Activated CD8-positive, alpha-beta T cell treated with anti-CD3 and anti-CD28 coated beads, Interleukin-2, amount 10 ng/mL, durations not matched to agents 7 days and 5 days (primary cell): Measurements from ENCODE around the gene RCN1. TPM values are rescaled to one million over a fixed set of nuclear protein-coding genes. Genes with fewer than 3 reads are reported as not detected.

ENCODE experiments used
- ATAC-seq: fragments of 150-1000 bp; cut with Tn5 transposase; one replicate; pipeline ENCODE4 v1.10.0; 2021; ENCODE audit warnings: moderate library complexity
- CTCF ChIA-PET: fragments of 350-600 bp; sonication (Branson Sonifier 250); formaldehyde crosslinking; loops from one replicate; lab custom pipeline; 2021; ENCODE audit warnings: antibody characterized with exemption; lab: Charles Lee
- POLR2A ChIA-PET: fragments of 350-600 bp; sonication (Branson Sonifier 250); formaldehyde crosslinking; loops from one replicate; lab custom pipeline; 2021; ENCODE audit warnings: antibody characterized with exemption; lab: Charles Lee
- DNase-seq: peaks from one replicate; pipeline ENCODE4 v3.0.0-alpha.2; 2020
- H3K27ac Mint-ChIP-seq: one replicate; pipeline ENCODE4 v1.8.0; 2021; ENCODE audit warnings: mild to moderate bottlenecking, mixed read lengths
- H3K27me3 Mint-ChIP-seq: one replicate; pipeline ENCODE4 v1.8.0; 2021; ENCODE audit warnings: low read depth, mixed read lengths
- H3K36me3 Mint-ChIP-seq: one replicate; pipeline ENCODE4 v1.8.0; 2021; ENCODE audit warnings: low read depth, mixed read lengths
- H3K4me1 Mint-ChIP-seq: one replicate; pipeline ENCODE4 v1.8.0; 2021; ENCODE audit warnings: low read depth, mixed read lengths
- H3K4me3 Mint-ChIP-seq: one replicate; pipeline ENCODE4 v1.8.0; 2021; ENCODE audit warnings: mild to moderate bottlenecking, mixed read lengths
- H3K9me3 Mint-ChIP-seq: one replicate; pipeline ENCODE4 v1.8.0; 2022; ENCODE audit warnings: mixed read lengths; ENCODE audit not compliant: insufficient read depth
- total RNA-seq, 2 experiments: library from RNA; stranded (reverse); gene quantifications; one replicate each; pipeline ENCODE4 v1.2.3, GENCODE V29; 2021

The RCN1 gene
- total RNA-seq, 2 experiments from 2014 or later = 14.6 to 19.1 TPM

- POLR2A ChIA-PET = no interaction called here
- ATAC-seq (no peak), DNase-seq (no peak)
- no peak overlapping the region for H3K27ac Mint-ChIP-seq
- no peaks in the 10 kb centered on the region for H3K36me3 Mint-ChIP-seq
- H3K4me3 Mint-ChIP-seq = no peak overlapping the region
- peaks cover 10% of the 10 kb centered on the region for H3K27me3 Mint-ChIP-seq
- H3K4me1 Mint-ChIP-seq = no peaks in the 10 kb centered on the region
- CTCF ChIA-PET = no interaction called here
- H3K9me3 Mint-ChIP-seq = no peaks in the 10 kb centered on the region
Observed at GRCh38 chr11:32148895-32149294, 58.0 kb downstream of the RCN1 start.

- Mint-ChIP-seq H3K27ac (no peak overlapping the region), H3K36me3 (no peaks in the 10 kb centered on the region), H3K9me3 (no peaks in the 10 kb centered on the region), H3K4me3 (no peak overlapping the region), H3K27me3 (peaks cover 10% of the 10 kb centered on the region), H3K4me1 (no peaks in the 10 kb centered on the region)
- DNase-seq = no peak
- ChIA-PET CTCF (no interaction called here), POLR2A (no interaction called here)
- ATAC-seq = no peak
Observed at GRCh38 chr11:32149748-32150147, 58.9 kb downstream of the RCN1 start.

GRCh38 chr11:32151027-32151426, 60.2 kb downstream of the RCN1 start:
- no peaks in the 10 kb centered on the region for H3K4me1 Mint-ChIP-seq
- ATAC-seq (no peak), DNase-seq (no peak)
- no peaks in the 10 kb centered on the region for H3K36me3 Mint-ChIP-seq
- H3K27me3 Mint-ChIP-seq = peaks cover 10% of the 10 kb centered on the region
- no peaks in the 10 kb centered on the region for H3K9me3 Mint-ChIP-seq
- ChIA-PET POLR2A (no interaction called here), CTCF (interaction anchor here (1.0 kb wide), 1 partner anchor 99 kb away, joined by 4 read pairs; no protein-coding TSS in a partner anchor)
- H3K27ac Mint-ChIP-seq = no peak overlapping the region
- no peak overlapping the region for H3K4me3 Mint-ChIP-seq

- H3K4me3 Mint-ChIP-seq = no peak overlapping the region
- CTCF ChIA-PET = interaction anchor here (2.4 kb wide), 1 partner anchor 100 kb away, joined by 8 read pairs; no protein-coding TSS in a partner anchor
Observed at GRCh38 chr11:32152216-32152615, 61.3 kb downstream of the RCN1 start.

GRCh38 chr11:32152821-32153220, 61.9 kb downstream of the RCN1 start:
- no peak overlapping the region for H3K4me3 Mint-ChIP-seq
- no peak for ATAC-seq
- POLR2A ChIA-PET = no interaction called here
- no peak for DNase-seq
- CTCF ChIA-PET = interaction anchor here (1.3 to 2.4 kb wide), 2 partner anchors 14 to 101 kb away, joined by 4 to 8 read pairs; no protein-coding TSS in a partner anchor
- H3K9me3 Mint-ChIP-seq = no peaks in the 10 kb centered on the region
- H3K27me3 Mint-ChIP-seq = peaks cover 8% of the 10 kb centered on the region
- no peaks in the 10 kb centered on the region for H3K36me3 Mint-ChIP-seq
- no peak overlapping the region for H3K27ac Mint-ChIP-seq
- H3K4me1 Mint-ChIP-seq = no peaks in the 10 kb centered on the region

More at GRCh38 chr11:32152216-32152615, 61.3 kb downstream of the RCN1 start:
- no peak for DNase-seq
- no peak for ATAC-seq
- no peaks in the 10 kb centered on the region for H3K9me3 Mint-ChIP-seq
- POLR2A ChIA-PET = no interaction called here
- no peaks in the 10 kb centered on the region for H3K36me3 Mint-ChIP-seq
- no peaks in the 10 kb centered on the region for H3K4me1 Mint-ChIP-seq
- peaks cover 8% of the 10 kb centered on the region for H3K27me3 Mint-ChIP-seq
- H3K27ac Mint-ChIP-seq = no peak overlapping the region

- no peak for DNase-seq
- no peaks in the 10 kb centered on the region for H3K4me1 Mint-ChIP-seq
Observed at GRCh38 chr11:32153747-32154146, 62.9 kb downstream of the RCN1 start.

GRCh38 chr11:32154275-32154674, 63.4 kb downstream of the RCN1 start:
- ATAC-seq (no peak), DNase-seq (no peak)
- H3K9me3 Mint-ChIP-seq = no peaks in the 10 kb centered on the region
- peaks cover 6% of the 10 kb centered on the region for H3K27me3 Mint-ChIP-seq
- POLR2A ChIA-PET = no interaction called here
- no peak overlapping the region for H3K4me3 Mint-ChIP-seq
- H3K4me1 Mint-ChIP-seq = no peaks in the 10 kb centered on the region
- H3K27ac Mint-ChIP-seq = no peak overlapping the region
- CTCF ChIA-PET = interaction anchor here (1.3 to 2.4 kb wide), 2 partner anchors 13 to 102 kb away, joined by 4 to 8 read pairs; no protein-coding TSS in a partner anchor
- H3K36me3 Mint-ChIP-seq = no peaks in the 10 kb centered on the region

More at GRCh38 chr11:32153747-32154146, 62.9 kb downstream of the RCN1 start:
- Mint-ChIP-seq H3K4me3 (no peak overlapping the region), H3K27me3 (peaks cover 8% of the 10 kb centered on the region), H3K27ac (no peak overlapping the region), H3K36me3 (no peaks in the 10 kb centered on the region), H3K9me3 (no peaks in the 10 kb centered on the region)
- CTCF ChIA-PET = interaction anchor here (1.3 to 2.4 kb wide), 2 partner anchors 13 to 102 kb away, joined by 4 to 8 read pairs; no protein-coding TSS in a partner anchor
- POLR2A ChIA-PET = no interaction called here
- no peak for ATAC-seq
